WTC11 (cell line): Measurements from ENCODE around the gene ZFP69. TPM values are rescaled to one million over a fixed set of nuclear protein-coding genes. Genes with fewer than 3 reads are reported as not detected.

Experiments used
- ATAC-seq: fragments of 200-7000 bp; cut with Tn5 transposase; 2 replicates; pipeline ENCODE4 v1.10.0; 2021; ENCODE audit warnings: mild to moderate bottlenecking, moderate library complexity
- CTCF ChIA-PET: fragments of 300-600 bp; sonication (Branson Sonifier 250); formaldehyde crosslinking; loops from one replicate; lab custom pipeline; 2021; ENCODE audit warnings: antibody characterized with exemption; lab: Charles Lee
- POLR2A ChIA-PET: fragments of 350-600 bp; sonication (Branson Sonifier 250); formaldehyde crosslinking; loops from one replicate; lab custom pipeline; 2021; ENCODE audit warnings: antibody characterized with exemption; lab: Charles Lee
- DNase-seq: peaks from one replicate; pipeline ENCODE4 v3.0.0; 2021; ENCODE audit warnings: low spot score
- H3K27ac Mint-ChIP-seq: 2 replicates; pipeline ENCODE4 v1.8.0; 2021; ENCODE audit warnings: mixed read lengths
- H3K27me3 Mint-ChIP-seq: 2 replicates; pipeline ENCODE4 v1.8.0; 2021; ENCODE audit warnings: low read depth, mild to moderate bottlenecking, moderate library complexity, mixed read lengths
- H3K36me3 Mint-ChIP-seq: 2 replicates; pipeline ENCODE4 v1.8.0; 2021; ENCODE audit warnings: mixed read lengths
- H3K4me1 Mint-ChIP-seq: 2 replicates; pipeline ENCODE4 v1.8.0; 2022; ENCODE audit warnings: mixed read lengths
- H3K4me3 Mint-ChIP-seq: 2 replicates; pipeline ENCODE4 v1.8.0; 2021; ENCODE audit warnings: mild to moderate bottlenecking, moderate library complexity, mixed read lengths
- H3K9me3 Mint-ChIP-seq: 2 replicates; pipeline ENCODE4 v1.8.0; 2021; ENCODE audit warnings: mixed read lengths
- CBFB ChIP-seq: sonication (generic); formaldehyde crosslinking; IDR thresholded peaks from 2 replicates; pipeline ENCODE4 v1.8.1; 2022; ENCODE audit warnings: mild to moderate bottlenecking, low read depth, missing genetic modification reagents
- GABPB1 ChIP-seq: sonication (generic); formaldehyde crosslinking; IDR thresholded peaks from 2 replicates; pipeline ENCODE4 v1.8.1; 2023; ENCODE audit warnings: mild to moderate bottlenecking, missing genetic modification reagents
- GRHL2 ChIP-seq: fragments of 250-450 bp; sonication (Bioruptor Pico); IDR thresholded peaks from 2 replicates; pipeline ENCODE4 v1.8.0; 2022; ENCODE audit warnings: mild to moderate bottlenecking, moderate library complexity; ENCODE audit not compliant: insufficient replicate concordance, severe bottlenecking
- IRF2 ChIP-seq: sonication (generic); formaldehyde crosslinking; IDR thresholded peaks from 2 replicates; pipeline ENCODE4 v1.8.0; 2022; ENCODE audit warnings: low read depth, missing genetic modification reagents, borderline replicate concordance
- JUN ChIP-seq: sonication (generic); formaldehyde crosslinking; IDR thresholded peaks from 2 replicates; pipeline ENCODE4 v1.8.0; 2023; ENCODE audit warnings: mild to moderate bottlenecking, missing genetic modification reagents
- NFATC4 ChIP-seq: fragments of 250-450 bp; sonication (Bioruptor Pico); IDR thresholded peaks from 2 replicates; pipeline ENCODE4 v1.9.0; 2021; ENCODE audit warnings: mild to moderate bottlenecking
- TP53 ChIP-seq: sonication (generic); formaldehyde crosslinking; IDR thresholded peaks from 2 replicates; pipeline ENCODE4 v1.8.1; 2023; ENCODE audit warnings: mild to moderate bottlenecking, missing genetic modification reagents
- ZNF263 ChIP-seq: sonication (generic); formaldehyde crosslinking; IDR thresholded peaks from 2 replicates; pipeline ENCODE4 v1.8.1; 2022; ENCODE audit warnings: low read depth, mild to moderate bottlenecking, moderate library complexity, missing genetic modification reagents
- total RNA-seq: library from RNA; stranded (reverse); gene quantifications from 3 replicates; pipeline ENCODE4 v1.2.3, GENCODE V29; 2021
- TF ChIP-seq, protein P1 (sequence below): fragments of 250-450 bp; sonication (Bioruptor Pico); IDR thresholded peaks from 2 replicates; pipeline ENCODE4 v2.1.2; 2022; ENCODE audit warnings: mild to moderate bottlenecking, moderate library complexity
- TF ChIP-seq, protein P2 (sequence below): sonication (generic); formaldehyde crosslinking; IDR thresholded peaks from 2 replicates; pipeline ENCODE4 v1.8.1; 2022; ENCODE audit warnings: mild to moderate bottlenecking, moderate library complexity, missing genetic modification reagents
- TF ChIP-seq, protein P3 (sequence below): sonication (generic); formaldehyde crosslinking; IDR thresholded peaks from 2 replicates; pipeline ENCODE4 v1.8.0; 2023; ENCODE audit warnings: missing genetic modification reagents, mild to moderate bottlenecking, borderline replicate concordance
- TF ChIP-seq, protein P4 (sequence below): sonication (generic); formaldehyde crosslinking; IDR thresholded peaks from 2 replicates; pipeline ENCODE4 v1.8.1; 2023; ENCODE audit warnings: mild to moderate bottlenecking, missing genetic modification reagents, moderate library complexity
- TF ChIP-seq, protein P5 (sequence below): sonication (generic); formaldehyde crosslinking; IDR thresholded peaks from 2 replicates; pipeline ENCODE4 v1.8.0; 2022; ENCODE audit warnings: mild to moderate bottlenecking, missing genetic modification reagents
- TF ChIP-seq, protein P6 (sequence below): fragments of 250-450 bp; sonication (Bioruptor Pico); IDR thresholded peaks from 2 replicates; pipeline ENCODE4 v1.8.0; 2021; ENCODE audit warnings: mild to moderate bottlenecking
- TF ChIP-seq, protein P7 (sequence below): sonication (generic); formaldehyde crosslinking; IDR thresholded peaks from 2 replicates; pipeline ENCODE4 v1.8.1; 2023; ENCODE audit warnings: mild to moderate bottlenecking, missing genetic modification reagents, moderate library complexity
- TF ChIP-seq, protein P8 (sequence below): sonication (generic); formaldehyde crosslinking; IDR thresholded peaks from 2 replicates; pipeline ENCODE4 v1.8.1; 2023; ENCODE audit warnings: mild to moderate bottlenecking, moderate library complexity, missing genetic modification reagents

ZFP69 gene
- total RNA-seq, 1 experiment from 2014 or later, result 3.2 TPM

DNA sequence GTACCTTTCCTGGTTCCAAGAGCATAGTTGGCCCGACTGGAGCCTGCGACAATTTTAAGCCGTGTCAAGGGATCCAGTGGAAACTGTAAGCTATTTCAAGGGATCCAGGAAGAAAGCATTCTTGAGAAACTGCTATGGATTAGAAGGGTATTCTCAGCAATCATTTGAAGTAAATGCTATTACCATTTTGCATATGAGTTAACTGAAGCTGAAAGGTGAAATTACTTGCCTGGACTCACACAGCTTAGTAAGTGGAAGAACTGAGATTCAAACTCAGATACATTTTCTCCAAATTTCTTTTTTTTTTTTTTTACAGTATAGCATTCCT, 54.9 kb downstream of the ZFP69 start:
- Mint-ChIP-seq H3K27ac (peak overlapping the region; percentile 94), H3K36me3 (peaks cover 14% of the 10 kb centered on the region)

More for the DNA sequence above, 54.9 kb downstream of the ZFP69 start:
- peaks cover 12% of the 10 kb centered on the region for H3K4me1 Mint-ChIP-seq
- H3K27me3 Mint-ChIP-seq, result peaks cover 10% of the 10 kb centered on the region
- POLR2A ChIA-PET, result interaction anchor here (0.6 to 1.6 kb wide), 6 partner anchors 12 to 159 kb away, joined by 3 to 4 read pairs (median 3); partner anchors contain the start of genes EXO5, NFYC and ZFP69
- no peak for DNase-seq
- no peaks in the 10 kb centered on the region for H3K9me3 Mint-ChIP-seq
- peak overlapping the region; percentile 97 for H3K4me3 Mint-ChIP-seq
- no peak for TF ChIP-seq IRF2 (CRISPR knock-in tag)
- TF ChIP-seq, protein P1, sequence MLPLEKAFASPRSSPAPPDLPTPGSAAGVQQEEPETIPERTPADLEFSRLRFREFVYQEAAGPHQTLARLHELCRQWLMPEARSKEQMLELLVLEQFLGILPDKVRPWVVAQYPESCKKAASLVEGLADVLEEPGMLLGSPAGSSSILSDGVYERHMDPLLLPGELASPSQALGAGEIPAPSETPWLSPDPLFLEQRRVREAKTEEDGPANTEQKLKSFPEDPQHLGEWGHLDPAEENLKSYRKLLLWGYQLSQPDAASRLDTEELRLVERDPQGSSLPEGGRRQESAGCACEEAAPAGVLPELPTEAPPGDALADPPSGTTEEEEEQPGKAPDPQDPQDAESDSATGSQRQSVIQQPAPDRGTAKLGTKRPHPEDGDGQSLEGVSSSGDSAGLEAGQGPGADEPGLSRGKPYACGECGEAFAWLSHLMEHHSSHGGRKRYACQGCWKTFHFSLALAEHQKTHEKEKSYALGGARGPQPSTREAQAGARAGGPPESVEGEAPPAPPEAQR, result no peak
- TF ChIP-seq CBFB, result no peak
- TF ChIP-seq, protein P2, sequence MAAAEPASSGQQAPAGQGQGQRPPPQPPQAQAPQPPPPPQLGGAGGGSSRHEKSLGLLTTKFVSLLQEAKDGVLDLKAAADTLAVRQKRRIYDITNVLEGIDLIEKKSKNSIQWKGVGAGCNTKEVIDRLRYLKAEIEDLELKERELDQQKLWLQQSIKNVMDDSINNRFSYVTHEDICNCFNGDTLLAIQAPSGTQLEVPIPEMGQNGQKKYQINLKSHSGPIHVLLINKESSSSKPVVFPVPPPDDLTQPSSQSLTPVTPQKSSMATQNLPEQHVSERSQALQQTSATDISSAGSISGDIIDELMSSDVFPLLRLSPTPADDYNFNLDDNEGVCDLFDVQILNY, result no peak
- no peak for TF ChIP-seq GABPB1
- TF ChIP-seq, protein P3, sequence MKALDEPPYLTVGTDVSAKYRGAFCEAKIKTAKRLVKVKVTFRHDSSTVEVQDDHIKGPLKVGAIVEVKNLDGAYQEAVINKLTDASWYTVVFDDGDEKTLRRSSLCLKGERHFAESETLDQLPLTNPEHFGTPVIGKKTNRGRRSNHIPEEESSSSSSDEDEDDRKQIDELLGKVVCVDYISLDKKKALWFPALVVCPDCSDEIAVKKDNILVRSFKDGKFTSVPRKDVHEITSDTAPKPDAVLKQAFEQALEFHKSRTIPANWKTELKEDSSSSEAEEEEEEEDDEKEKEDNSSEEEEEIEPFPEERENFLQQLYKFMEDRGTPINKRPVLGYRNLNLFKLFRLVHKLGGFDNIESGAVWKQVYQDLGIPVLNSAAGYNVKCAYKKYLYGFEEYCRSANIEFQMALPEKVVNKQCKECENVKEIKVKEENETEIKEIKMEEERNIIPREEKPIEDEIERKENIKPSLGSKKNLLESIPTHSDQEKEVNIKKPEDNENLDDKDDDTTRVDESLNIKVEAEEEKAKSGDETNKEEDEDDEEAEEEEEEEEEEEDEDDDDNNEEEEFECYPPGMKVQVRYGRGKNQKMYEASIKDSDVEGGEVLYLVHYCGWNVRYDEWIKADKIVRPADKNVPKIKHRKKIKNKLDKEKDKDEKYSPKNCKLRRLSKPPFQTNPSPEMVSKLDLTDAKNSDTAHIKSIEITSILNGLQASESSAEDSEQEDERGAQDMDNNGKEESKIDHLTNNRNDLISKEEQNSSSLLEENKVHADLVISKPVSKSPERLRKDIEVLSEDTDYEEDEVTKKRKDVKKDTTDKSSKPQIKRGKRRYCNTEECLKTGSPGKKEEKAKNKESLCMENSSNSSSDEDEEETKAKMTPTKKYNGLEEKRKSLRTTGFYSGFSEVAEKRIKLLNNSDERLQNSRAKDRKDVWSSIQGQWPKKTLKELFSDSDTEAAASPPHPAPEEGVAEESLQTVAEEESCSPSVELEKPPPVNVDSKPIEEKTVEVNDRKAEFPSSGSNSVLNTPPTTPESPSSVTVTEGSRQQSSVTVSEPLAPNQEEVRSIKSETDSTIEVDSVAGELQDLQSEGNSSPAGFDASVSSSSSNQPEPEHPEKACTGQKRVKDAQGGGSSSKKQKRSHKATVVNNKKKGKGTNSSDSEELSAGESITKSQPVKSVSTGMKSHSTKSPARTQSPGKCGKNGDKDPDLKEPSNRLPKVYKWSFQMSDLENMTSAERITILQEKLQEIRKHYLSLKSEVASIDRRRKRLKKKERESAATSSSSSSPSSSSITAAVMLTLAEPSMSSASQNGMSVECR (CRISPR knock-in tag), result no peak
- TF ChIP-seq NFATC4 (CRISPR knock-in tag), result no peak
- TF ChIP-seq, protein P4, sequence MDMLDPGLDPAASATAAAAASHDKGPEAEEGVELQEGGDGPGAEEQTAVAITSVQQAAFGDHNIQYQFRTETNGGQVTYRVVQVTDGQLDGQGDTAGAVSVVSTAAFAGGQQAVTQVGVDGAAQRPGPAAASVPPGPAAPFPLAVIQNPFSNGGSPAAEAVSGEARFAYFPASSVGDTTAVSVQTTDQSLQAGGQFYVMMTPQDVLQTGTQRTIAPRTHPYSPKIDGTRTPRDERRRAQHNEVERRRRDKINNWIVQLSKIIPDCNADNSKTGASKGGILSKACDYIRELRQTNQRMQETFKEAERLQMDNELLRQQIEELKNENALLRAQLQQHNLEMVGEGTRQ (CRISPR knock-in tag), result no peak
- TF ChIP-seq, protein P5, sequence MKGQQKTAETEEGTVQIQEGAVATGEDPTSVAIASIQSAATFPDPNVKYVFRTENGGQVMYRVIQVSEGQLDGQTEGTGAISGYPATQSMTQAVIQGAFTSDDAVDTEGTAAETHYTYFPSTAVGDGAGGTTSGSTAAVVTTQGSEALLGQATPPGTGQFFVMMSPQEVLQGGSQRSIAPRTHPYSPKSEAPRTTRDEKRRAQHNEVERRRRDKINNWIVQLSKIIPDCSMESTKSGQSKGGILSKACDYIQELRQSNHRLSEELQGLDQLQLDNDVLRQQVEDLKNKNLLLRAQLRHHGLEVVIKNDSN (CRISPR knock-in tag), result no peak
- TF ChIP-seq GRHL2, result no peak
- no peak for TF ChIP-seq ZNF263 (CRISPR knock-in tag)
- no peak for TF ChIP-seq JUN
- TF ChIP-seq, protein P6, sequence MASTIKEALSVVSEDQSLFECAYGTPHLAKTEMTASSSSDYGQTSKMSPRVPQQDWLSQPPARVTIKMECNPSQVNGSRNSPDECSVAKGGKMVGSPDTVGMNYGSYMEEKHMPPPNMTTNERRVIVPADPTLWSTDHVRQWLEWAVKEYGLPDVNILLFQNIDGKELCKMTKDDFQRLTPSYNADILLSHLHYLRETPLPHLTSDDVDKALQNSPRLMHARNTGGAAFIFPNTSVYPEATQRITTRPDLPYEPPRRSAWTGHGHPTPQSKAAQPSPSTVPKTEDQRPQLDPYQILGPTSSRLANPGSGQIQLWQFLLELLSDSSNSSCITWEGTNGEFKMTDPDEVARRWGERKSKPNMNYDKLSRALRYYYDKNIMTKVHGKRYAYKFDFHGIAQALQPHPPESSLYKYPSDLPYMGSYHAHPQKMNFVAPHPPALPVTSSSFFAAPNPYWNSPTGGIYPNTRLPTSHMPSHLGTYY (CRISPR knock-in tag), result no peak
- TF ChIP-seq, protein P7, sequence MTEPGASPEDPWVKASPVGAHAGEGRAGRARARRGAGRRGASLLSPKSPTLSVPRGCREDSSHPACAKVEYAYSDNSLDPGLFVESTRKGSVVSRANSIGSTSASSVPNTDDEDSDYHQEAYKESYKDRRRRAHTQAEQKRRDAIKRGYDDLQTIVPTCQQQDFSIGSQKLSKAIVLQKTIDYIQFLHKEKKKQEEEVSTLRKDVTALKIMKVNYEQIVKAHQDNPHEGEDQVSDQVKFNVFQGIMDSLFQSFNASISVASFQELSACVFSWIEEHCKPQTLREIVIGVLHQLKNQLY (CRISPR knock-in tag), result no peak
- TF ChIP-seq, protein P8, sequence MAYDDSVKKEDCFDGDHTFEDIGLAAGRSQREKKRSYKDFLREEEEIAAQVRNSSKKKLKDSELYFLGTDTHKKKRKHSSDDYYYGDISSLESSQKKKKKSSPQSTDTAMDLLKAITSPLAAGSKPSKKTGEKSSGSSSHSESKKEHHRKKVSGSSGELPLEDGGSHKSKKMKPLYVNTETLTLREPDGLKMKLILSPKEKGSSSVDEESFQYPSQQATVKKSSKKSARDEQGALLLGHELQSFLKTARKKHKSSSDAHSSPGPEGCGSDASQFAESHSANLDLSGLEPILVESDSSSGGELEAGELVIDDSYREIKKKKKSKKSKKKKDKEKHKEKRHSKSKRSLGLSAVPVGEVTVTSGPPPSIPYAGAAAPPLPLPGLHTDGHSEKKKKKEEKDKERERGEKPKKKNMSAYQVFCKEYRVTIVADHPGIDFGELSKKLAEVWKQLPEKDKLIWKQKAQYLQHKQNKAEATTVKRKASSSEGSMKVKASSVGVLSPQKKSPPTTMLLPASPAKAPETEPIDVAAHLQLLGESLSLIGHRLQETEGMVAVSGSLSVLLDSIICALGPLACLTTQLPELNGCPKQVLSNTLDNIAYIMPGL (CRISPR knock-in tag), result no peak
- no peak for TF ChIP-seq TP53
- TF ChIP-seq, all 79 proteins: peak for 0
- CTCF ChIA-PET, result interaction anchor here (0.6 to 2.4 kb wide), 20 partner anchors 9 to 445 kb away, joined by 3 to 15 read pairs (median 4); partner anchors contain the start of genes EXO5 and ZFP69B
- no peak for ATAC-seq
